Immature natural killer cell (primary cell): ENCODE measurements around the gene ANK2. TPM values are rescaled to one million over a fixed set of nuclear protein-coding genes. Genes with fewer than 3 reads are reported as not detected.

Experiments
- DNase-seq, 3 donors: peaks; one replicate each; pipeline ENCODE4 v3.0.0; 2022; ENCODE audit warnings: mixed read lengths in 1 of 3
- H3K27ac Mint-ChIP-seq, 6 donors: one replicate each; pipeline ENCODE4 v1.8.0; 2020; ENCODE audit warnings: mixed read lengths in 6 of 6, mild to moderate bottlenecking in 5 of 6, inconsistent platforms in 4 of 6, moderate library complexity in 3 of 6
- H3K27me3 Mint-ChIP-seq, 3 donors: one replicate each; pipeline ENCODE4 v1.8.0; 2020 to 2021; ENCODE audit warnings: low read depth in 3 of 3, mild to moderate bottlenecking in 3 of 3, mixed read lengths in 3 of 3, moderate library complexity in 3 of 3, inconsistent platforms in 1 of 3
- H3K36me3 Mint-ChIP-seq, 3 donors: one replicate each; pipeline ENCODE4 v1.8.0; 2020; ENCODE audit warnings: mixed read lengths in 3 of 3, inconsistent platforms in 2 of 3, mild to moderate bottlenecking in 2 of 3
- H3K4me1 Mint-ChIP-seq, 2 donors: one replicate each; pipeline ENCODE4 v1.8.0; 2020; ENCODE audit warnings: inconsistent platforms in 2 of 2, mild to moderate bottlenecking in 2 of 2, mixed read lengths in 2 of 2, moderate library complexity in 1 of 2
- H3K4me3 Mint-ChIP-seq, 5 donors: one replicate each; pipeline ENCODE4 v1.8.0; 2020; ENCODE audit warnings: mild to moderate bottlenecking in 5 of 5, mixed read lengths in 5 of 5, inconsistent platforms in 3 of 5, moderate library complexity in 3 of 5
- H3K9me3 Mint-ChIP-seq, 6 donors: one replicate each; pipeline ENCODE4 v1.8.0; 2020; ENCODE audit warnings: mild to moderate bottlenecking in 6 of 6, mixed read lengths in 6 of 6, inconsistent platforms in 4 of 6, moderate library complexity in 3 of 6
- polyA plus RNA-seq, 3 donors: library from polyadenylated mRNA; unstranded; fragments of 300-500 nt; fragmentation: Illumina TruSeq; gene quantifications; one replicate each; pipeline ENCODE4 v1.2.3, GENCODE V29; 2021

ANK2 gene
- polyA plus RNA-seq, 3 donors from 2014 or later, result not detected

DNA sequence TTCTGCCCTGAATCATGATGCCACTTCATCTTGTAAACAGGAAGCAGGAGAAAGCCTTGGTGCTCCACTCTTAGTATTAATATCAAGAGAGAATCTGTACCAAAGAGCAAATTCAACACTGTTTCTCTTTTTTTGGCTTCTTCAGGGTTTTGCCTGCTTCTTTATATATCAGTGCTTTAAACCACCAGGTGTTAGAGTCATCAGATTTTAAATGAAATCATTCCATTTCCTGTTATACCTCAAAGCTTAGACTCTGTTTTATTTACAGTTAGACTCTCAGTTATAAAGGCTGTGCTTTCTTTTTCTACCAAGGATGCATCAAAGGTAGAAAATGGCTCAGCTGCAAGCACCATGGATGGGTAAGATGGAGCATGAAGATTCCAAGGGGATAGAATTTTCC lies 361.2 kb downstream of the ANK2 start:
- H3K36me3 Mint-ChIP-seq, result no peaks in the 10 kb centered on the region
- H3K4me1 Mint-ChIP-seq, result no peaks in the 10 kb centered on the region
- H3K4me3 Mint-ChIP-seq, result no peak overlapping the region
- H3K27ac Mint-ChIP-seq, result no peak overlapping the region
- peaks cover 0 to 1% (median 0%) of the 10 kb centered on the region in 6 donors for H3K9me3 Mint-ChIP-seq
- no peak for DNase-seq
- H3K27me3 Mint-ChIP-seq, result peaks cover 6 to 9% (median 8%) of the 10 kb centered on the region in 3 donors

DNA sequence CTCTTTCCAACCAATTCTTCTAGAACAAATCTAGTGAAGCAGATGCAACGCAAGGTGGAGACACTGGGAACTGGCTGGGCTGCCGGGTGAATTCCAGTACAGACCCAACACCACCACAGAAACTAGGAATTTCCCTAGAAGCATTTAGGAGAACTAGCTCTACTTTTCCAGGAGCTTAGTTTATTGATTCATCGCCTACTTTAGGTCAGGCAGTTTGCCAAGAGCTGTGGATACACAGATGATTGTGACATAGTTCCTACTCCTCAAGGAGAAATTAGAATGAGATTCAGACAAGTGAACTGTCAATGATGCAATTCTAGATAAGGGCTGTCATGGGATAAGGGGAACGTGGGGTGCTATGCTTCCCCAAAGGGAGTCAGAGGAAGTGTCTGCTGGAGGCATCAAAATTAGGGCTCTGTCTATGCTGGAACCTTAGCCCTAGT lies 362.1 kb downstream of the ANK2 start:
- Mint-ChIP-seq H3K4me3 (no peak overlapping the region), H3K27me3 (peaks cover 6 to 15% (median 8%) of the 10 kb centered on the region in 3 donors), H3K9me3 (peaks cover 0 to 1% (median 0%) of the 10 kb centered on the region in 6 donors), H3K27ac (no peak overlapping the region), H3K4me1 (no peaks in the 10 kb centered on the region), H3K36me3 (no peaks in the 10 kb centered on the region)
- no peak for DNase-seq

DNA sequence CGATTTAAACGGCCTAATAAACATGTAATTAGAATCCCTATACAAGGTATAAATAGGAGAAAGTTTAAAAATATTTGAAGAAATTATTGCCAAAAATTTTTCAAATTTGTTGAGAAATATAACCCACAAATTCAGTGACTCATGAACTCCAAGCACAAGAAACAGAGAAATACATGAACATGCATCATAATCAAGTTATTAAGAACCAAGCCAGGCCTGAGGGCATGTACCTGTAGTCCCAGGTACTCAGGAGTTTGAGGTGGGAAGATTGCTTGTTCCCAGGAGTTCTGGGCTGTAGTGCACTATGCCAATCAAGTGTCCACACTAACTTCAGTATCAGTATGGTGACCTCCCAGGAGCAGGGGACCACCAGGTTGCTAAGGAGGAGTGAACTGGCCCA lies 370.2 kb downstream of the ANK2 start:
- Mint-ChIP-seq H3K27me3 (peaks cover 0 to 12% (median 2%) of the 10 kb centered on the region in 3 donors), H3K9me3 (peaks cover 6 to 33% (median 15%) of the 10 kb centered on the region in 6 donors), H3K4me1 (no peaks in the 10 kb centered on the region), H3K4me3 (no peak overlapping the region), H3K36me3 (peaks cover 0 to 4% (median 4%) of the 10 kb centered on the region in 3 donors), H3K27ac (no peak overlapping the region)
- no peak for DNase-seq

GRCh38 chr4:113420938-113421337 lies 371.5 kb downstream of the ANK2 start:
- no peaks in the 10 kb centered on the region for H3K4me1 Mint-ChIP-seq
- DNase-seq, result no peak
- no peak overlapping the region for H3K4me3 Mint-ChIP-seq
- H3K27ac Mint-ChIP-seq, result no peak overlapping the region
- peaks cover 6 to 33% (median 16%) of the 10 kb centered on the region in 6 donors for H3K9me3 Mint-ChIP-seq
- peaks cover 0 to 11% (median 2%) of the 10 kb centered on the region in 3 donors for H3K27me3 Mint-ChIP-seq
- H3K36me3 Mint-ChIP-seq, result peaks cover 0 to 4% (median 4%) of the 10 kb centered on the region in 3 donors

- no peak for DNase-seq
- Mint-ChIP-seq H3K9me3 (peaks cover 6 to 33% (median 16%) of the 10 kb centered on the region in 6 donors), H3K4me1 (no peaks in the 10 kb centered on the region), H3K27ac (no peak overlapping the region), H3K4me3 (no peak overlapping the region), H3K27me3 (peaks cover 0 to 10% (median 0%) of the 10 kb centered on the region in 3 donors), H3K36me3 (peaks cover 0 to under 1% (median under 1%) of the 10 kb centered on the region in 3 donors)
Measured at GRCh38 chr4:113423631-113424030, 374.2 kb downstream of the ANK2 start.

DNA sequence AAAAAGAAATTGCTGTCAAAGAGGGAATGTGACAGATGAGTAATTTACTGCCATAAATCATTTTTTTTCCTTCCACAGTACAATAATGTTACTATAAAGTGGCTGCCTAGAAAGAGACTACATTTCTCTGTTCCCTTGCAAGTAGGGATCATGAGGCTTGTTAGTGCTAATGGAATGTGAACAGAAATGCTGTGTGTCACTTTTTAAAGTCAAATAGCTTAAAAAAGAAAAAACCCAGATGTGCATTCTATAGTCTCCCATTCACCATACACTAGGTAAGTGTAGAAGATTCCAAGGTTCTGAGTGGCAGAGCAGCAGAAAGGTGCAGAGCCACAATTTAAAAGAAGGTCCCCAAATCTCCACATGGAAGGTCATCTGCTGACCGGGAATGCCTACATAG lies 383.7 kb downstream of the ANK2 start:
- no peak for DNase-seq
- no peaks in the 10 kb centered on the region for H3K4me1 Mint-ChIP-seq
- H3K27ac Mint-ChIP-seq, result no peak overlapping the region
- H3K27me3 Mint-ChIP-seq, result peaks cover 1 to 7% (median 3%) of the 10 kb centered on the region in 3 donors
- peaks cover 0 to 4% (median 0%) of the 10 kb centered on the region in 3 donors for H3K36me3 Mint-ChIP-seq
- H3K4me3 Mint-ChIP-seq, result no peak overlapping the region
- peaks cover 0 to 7% (median 0%) of the 10 kb centered on the region in 6 donors for H3K9me3 Mint-ChIP-seq
